NCI-H774 (cell line): ENCODE data around the gene SCFD1.
"Not testable (repeated sequence)": the region's sequence is repeated elsewhere in the genome, so short reads cannot be mapped to it uniquely, and the experiment has no call there.

ENCODE experiments used
- DNase-seq: peaks from one replicate; lab custom pipeline; 2025; lab: John Stamatoyannopoulos, UW

SCFD1 gene

DNA sequence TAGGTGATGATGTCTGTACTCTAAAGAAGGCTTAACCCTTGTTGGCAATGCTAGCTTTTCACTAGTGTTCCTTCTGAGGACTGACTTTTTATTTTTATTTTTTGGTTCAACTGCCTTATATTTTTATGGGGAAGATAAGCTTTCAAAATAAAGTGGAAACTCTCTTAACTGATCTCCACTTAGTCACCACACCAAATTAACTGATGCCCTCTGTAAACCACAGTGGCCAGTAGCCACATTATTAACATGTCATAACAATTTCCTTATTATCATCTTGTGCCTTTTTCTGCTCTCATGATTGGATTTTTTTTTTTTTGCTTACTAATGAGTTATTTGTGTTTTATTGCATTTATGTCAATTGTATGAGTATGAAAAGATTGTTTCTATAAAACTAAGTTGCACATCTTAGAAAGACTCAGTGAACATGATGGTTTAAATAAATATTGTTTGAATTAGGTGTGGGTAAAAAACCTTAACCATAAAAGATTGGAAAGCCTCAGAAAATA, 56.9 kb downstream of the SCFD1 start:
- no peak for DNase-seq

DNA sequence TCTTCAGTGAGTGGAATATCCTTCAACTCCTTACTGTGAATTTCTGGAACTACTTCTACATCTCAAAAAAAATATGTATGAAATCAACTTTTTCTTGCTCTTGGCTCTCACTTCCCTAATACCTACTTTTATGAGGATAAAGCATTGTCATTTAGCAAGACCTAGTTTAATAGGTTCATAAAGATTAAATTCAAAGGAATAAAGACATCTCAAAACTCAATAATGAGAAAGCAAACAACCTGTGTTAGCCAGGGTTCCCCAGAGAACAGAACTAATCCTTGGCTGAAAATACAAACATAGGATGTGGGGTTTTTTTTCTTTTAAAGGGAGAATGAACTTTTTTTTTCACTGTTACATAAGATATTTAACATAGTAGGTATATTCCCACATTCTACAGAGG, 57.9 kb downstream of the SCFD1 start:
- DNase-seq, result no peak

DNA sequence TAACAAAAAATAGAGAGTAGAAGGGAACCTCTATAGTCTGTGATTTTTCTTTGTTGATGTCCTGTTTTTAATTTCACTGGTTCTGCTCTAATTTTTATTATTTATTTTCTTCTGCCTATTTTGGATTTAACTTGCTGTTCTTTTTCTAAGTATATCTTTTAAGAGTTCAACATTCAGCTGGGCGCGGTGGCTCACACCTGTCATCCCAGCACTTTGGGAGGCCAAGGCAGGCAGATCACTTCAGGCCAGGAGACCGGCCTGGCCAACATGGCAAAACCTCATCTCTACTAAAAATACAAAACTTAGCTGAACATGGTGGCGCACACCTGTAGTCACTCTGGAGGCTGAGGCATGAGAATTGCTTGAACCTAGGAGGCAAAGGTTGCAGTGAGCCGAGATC, 58.7 kb downstream of the SCFD1 start:
- not testable (repeated sequence) for DNase-seq

- DNase-seq, result no peak
These were observed 59.7 kb downstream of the SCFD1 start for GRCh38 chr14:30681752-30682355.

DNA sequence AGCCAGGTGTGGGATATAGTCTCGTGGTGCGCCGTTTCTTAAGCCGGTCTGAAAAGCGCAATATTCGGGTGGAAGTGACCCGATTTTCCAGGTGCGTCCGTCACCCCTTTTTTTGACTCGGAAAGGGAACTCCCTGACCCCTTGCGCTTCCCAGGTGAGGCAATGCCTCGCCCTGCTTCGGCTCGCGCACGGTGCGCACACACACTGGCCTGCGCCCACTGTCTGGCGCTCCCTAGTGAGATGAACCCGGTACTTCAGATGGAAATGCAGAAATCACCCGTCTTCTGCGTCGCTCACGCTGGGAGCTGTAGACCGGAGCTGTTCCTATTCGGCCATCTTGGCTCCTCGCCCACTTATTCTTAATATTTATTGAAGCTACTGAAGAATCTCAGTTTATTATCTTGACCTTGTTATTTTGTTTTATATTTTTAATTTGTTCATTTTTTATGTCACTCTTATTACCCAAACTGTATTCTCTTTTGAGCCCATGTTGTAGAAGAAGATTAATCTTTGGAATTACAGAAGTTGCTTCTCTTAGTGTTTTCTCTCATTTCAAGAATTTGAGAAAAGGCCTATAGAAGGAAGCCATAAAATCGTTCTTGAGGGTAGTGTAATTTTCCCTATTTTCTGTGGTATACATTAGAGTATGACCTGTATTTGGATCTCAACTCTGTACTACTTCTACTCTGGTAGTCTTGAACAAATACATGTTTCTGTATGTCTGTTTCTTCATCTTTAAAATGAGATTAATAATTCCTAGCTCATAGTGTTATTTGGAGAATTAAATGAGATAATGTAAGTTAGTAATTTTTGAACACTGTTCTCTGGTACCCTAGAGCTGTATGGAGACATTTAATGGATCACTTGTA, 68.6 kb downstream of the SCFD1 start:
- DNase-seq, result peak; percentile 37

DNA sequence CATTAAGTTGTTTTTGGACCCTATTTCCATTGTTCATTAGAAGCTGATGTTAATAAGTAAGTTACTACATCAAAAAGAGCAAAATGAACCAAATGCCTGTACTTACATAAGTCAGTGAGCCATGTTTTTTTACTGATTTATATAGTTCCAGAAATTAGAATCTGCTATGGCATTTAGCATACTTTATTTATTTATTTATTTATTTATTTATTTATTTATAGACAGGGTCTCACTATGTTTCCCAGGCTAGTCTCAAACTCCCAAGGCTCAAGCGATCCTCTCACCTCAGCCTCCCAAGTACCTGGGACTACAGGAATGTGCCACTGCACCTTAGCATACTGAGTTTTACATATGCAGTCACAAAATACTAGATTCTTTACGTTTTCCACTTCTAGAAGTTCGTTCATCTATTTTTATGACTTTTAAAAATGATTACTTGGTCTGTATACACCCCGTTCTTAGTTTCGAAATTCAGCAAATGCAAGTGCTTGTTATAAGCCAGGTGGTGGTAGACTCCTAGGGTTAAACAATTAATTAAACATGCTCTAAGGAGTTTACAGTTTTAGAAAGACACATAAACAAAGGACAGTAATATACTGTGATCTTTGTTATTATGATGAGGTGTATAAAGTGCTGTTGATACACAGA, 69.8 kb downstream of the SCFD1 start:
- DNase-seq, result no peak

- DNase-seq, result no peak
These were observed 70.5 kb downstream of the SCFD1 start for GRCh38 chr14:30692669-30693068.

- no peak for DNase-seq
These were observed 76.3 kb downstream of the SCFD1 start for GRCh38 chr14:30698463-30698862.

GRCh38 chr14:30706704-30707103, 84.6 kb downstream of the SCFD1 start:
- DNase-seq, result no peak

GRCh38 chr14:30708157-30708556, 86.0 kb downstream of the SCFD1 start:
- no peak for DNase-seq

GRCh38 chr14:30709201-30709600, 87.1 kb downstream of the SCFD1 start:
- DNase-seq, result no peak

- no peak for DNase-seq
These were observed 88.8 kb downstream of the SCFD1 start for GRCh38 chr14:30710876-30711275.

GRCh38 chr14:30719137-30719536, 97.0 kb downstream of the SCFD1 start:
- no peak for DNase-seq

DNA sequence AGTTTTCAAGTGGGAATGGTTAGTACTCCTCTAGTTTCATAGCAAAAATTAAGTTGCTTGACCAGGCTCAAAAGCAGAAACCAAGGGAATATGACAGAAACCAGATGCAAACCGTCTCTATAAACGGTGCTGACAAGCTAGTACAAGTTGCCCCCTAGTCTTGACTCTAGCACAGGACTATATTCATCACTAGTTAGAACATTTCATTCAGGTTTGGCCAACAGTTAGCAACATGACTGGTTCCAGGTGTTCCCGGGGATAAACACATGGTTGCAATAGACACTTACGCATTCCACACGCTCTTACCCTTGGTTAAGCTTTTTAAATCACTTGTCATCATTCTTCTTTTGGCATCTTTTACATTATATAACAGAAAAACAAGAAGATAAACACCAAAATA, 103.6 kb downstream of the SCFD1 start:
- DNase-seq, result no peak

- DNase-seq, result no peak
These were observed 106.4 kb downstream of the SCFD1 start for GRCh38 chr14:30728471-30728870.

GRCh38 chr14:30737916-30738315, 115.8 kb downstream of the SCFD1 start:
- no peak for DNase-seq

- no peak for DNase-seq
These were observed 116.9 kb downstream of the SCFD1 start for GRCh38 chr14:30738978-30739377.

- no peak for DNase-seq
These were observed 126.2 kb downstream of the SCFD1 start for GRCh38 chr14:30748343-30748742.

- DNase-seq, result no peak
These were observed 129.7 kb downstream of the SCFD1 start for GRCh38 chr14:30751646-30752416.

GRCh38 chr14:30753452-30753851, 131.3 kb downstream of the SCFD1 start:
- no peak for DNase-seq

DNA sequence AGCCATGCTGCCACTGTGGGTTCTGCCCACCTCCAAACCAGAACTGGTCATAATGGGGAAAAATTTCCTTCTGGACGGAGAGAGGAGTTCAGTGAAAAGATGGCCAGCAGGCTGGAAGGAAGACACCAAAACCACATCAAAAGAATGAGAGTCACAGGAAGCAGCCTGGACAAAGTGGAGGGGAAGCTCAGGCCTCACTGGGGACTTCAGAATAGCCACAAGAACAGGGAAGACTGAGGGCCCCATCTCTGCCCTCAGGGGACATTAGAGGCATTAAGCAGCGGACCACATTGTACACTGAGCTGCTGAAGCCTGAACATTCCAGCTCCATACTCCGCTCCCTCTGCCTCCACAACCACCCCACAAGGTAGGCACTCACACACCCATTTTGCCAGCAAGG, 132.7 kb downstream of the SCFD1 start:
- no peak for DNase-seq

GRCh38 chr14:30756594-30756993, 134.5 kb downstream of the SCFD1 start:
- DNase-seq, result no peak
